Vagina (tissue), 2 donors: ENCODE measurements around the gene PHF14.

Experiments used
- POLR2A ChIP-seq, 2 donors: fragments of 450-650 bp; IDR thresholded peaks; one replicate each; pipeline ENCODE4 v1.6.1; 2017; ENCODE audit warnings: antibody characterized with exemption in 2 of 2, mild to moderate bottlenecking in 2 of 2, moderate library complexity in 2 of 2
- TF ChIP-seq, protein P1 (sequence below), 3 experiments: fragments of 450-650 bp in 2 of 3; fragments of 200-600 bp in 1 of 3; sonication (generic) in 1 of 3; IDR thresholded peaks; one replicate each; pipeline ENCODE4 v1.5.1; 2017 to 2019; ENCODE audit warnings: antibody characterized with exemption in 3 of 3, mild to moderate bottlenecking in 2 of 3, moderate library complexity in 2 of 3

DNA sequence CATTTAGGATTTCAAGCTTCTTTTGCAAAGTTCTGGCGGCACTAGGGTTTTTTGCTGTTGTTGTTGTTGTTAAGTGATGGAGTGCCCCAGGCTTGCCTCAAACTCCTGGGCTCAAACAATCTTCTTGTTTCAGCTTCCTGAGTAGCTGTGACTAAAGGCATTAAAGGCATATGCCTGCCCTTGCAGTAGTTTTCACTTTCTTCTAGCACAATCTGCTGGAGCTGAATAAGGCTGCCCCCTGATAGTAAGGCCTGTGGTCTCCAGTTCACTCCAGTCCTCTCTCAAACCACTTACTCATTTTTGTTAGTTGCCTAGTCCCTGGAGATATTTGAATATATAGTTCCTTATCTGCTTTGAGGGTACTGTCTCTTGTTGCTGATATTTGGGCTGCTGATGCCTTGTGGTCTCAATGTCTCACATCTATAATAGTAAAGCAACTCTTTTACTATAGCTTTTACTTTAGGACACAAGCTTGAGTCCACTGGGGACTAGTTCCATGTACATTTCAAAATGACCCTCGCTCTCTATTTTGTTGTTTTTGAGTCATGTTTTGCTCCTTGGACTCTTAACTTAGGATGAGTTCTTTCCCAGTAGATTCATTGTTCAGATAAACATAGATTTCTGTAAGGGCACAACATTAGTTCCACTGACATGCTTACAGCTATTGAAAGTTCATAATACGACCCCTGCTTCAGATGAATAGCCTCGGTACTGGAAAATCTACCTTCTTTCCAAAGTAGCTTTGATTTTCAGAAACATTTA, 25.5 kb downstream of the PHF14 start:
- TF ChIP-seq, protein P1, sequence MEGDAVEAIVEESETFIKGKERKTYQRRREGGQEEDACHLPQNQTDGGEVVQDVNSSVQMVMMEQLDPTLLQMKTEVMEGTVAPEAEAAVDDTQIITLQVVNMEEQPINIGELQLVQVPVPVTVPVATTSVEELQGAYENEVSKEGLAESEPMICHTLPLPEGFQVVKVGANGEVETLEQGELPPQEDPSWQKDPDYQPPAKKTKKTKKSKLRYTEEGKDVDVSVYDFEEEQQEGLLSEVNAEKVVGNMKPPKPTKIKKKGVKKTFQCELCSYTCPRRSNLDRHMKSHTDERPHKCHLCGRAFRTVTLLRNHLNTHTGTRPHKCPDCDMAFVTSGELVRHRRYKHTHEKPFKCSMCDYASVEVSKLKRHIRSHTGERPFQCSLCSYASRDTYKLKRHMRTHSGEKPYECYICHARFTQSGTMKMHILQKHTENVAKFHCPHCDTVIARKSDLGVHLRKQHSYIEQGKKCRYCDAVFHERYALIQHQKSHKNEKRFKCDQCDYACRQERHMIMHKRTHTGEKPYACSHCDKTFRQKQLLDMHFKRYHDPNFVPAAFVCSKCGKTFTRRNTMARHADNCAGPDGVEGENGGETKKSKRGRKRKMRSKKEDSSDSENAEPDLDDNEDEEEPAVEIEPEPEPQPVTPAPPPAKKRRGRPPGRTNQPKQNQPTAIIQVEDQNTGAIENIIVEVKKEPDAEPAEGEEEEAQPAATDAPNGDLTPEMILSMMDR (IDR thresholded peaks at IDR 0.05), result no peak
- TF ChIP-seq POLR2A (IDR thresholded peaks at IDR 0.05), result no peak
